ENCODE data around the gene HS3ST5.

The HS3ST5 gene

DNA sequence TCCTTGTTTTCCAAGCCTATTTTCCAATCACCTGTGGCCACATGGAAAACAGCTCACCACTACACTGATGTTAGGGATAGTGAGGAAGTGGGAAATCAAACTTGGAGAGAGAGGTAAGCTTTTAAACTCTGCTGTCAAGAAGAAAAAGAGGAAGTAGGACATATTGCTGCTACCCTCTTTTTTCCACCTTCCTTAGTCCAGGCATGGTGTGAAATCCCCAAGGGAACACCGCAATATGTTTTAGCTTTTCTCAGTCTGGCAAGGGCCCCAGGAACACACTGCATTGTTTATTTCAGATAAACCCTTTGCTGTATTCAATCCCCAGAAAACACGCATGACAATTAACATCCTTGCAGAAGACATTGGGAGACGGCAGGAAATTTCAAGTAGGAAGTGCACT lies 61.3 kb downstream of the HS3ST5 start:
- H3F3A ChIP-seq (ENCODE audit: insufficient read depth, low read length) = no peaks in the 10 kb centered on the region
- DNase-seq = no peak
- H3K9ac ChIP-seq (ENCODE audit: low read length) = no peak overlapping the region
- no peak overlapping the region for H3K4me3 ChIP-seq (ENCODE audit: low read length)
- no peaks in the 10 kb centered on the region for H3K9me3 ChIP-seq (replicated peaks; ENCODE audit: insufficient read depth, low read length)
- no peaks in the 10 kb centered on the region for H3K4me1 ChIP-seq (ENCODE audit: low read length)
- no peaks in the 10 kb centered on the region for H3K27me3 ChIP-seq (replicated peaks; ENCODE audit: insufficient read depth, low read length)
- no peak overlapping the region for H3K4me2 ChIP-seq (ENCODE audit: low read depth, low read length)
- no peaks in the 10 kb centered on the region for H3K79me2 ChIP-seq (ENCODE audit: low read length)
- no peaks in the 10 kb centered on the region for H3K9me2 ChIP-seq (replicated peaks; ENCODE audit: insufficient read depth, low read length)
- H3K36me3 ChIP-seq (replicated peaks; ENCODE audit: insufficient read depth, low read length) = no peaks in the 10 kb centered on the region
- H3K27ac ChIP-seq (ENCODE audit: low read length) = no peak overlapping the region
- no peak overlapping the region for H2AFZ ChIP-seq (ENCODE audit: low read length)
- no peak for TF ChIP-seq EZH2 (optimal IDR thresholded peaks at IDR 0.05; ENCODE audit: low read depth, low read length)
- TF ChIP-seq, protein P1, sequence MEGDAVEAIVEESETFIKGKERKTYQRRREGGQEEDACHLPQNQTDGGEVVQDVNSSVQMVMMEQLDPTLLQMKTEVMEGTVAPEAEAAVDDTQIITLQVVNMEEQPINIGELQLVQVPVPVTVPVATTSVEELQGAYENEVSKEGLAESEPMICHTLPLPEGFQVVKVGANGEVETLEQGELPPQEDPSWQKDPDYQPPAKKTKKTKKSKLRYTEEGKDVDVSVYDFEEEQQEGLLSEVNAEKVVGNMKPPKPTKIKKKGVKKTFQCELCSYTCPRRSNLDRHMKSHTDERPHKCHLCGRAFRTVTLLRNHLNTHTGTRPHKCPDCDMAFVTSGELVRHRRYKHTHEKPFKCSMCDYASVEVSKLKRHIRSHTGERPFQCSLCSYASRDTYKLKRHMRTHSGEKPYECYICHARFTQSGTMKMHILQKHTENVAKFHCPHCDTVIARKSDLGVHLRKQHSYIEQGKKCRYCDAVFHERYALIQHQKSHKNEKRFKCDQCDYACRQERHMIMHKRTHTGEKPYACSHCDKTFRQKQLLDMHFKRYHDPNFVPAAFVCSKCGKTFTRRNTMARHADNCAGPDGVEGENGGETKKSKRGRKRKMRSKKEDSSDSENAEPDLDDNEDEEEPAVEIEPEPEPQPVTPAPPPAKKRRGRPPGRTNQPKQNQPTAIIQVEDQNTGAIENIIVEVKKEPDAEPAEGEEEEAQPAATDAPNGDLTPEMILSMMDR (IDR thresholded peaks at IDR 0.05; ENCODE audit: low read length) = no peak
- no peak for TF ChIP-seq EZH2phosphoT487 (IDR thresholded peaks at IDR 0.05; ENCODE audit: low read length)
- H4K20me1 ChIP-seq (ENCODE audit: insufficient read depth, low read length) = no peaks in the 10 kb centered on the region

DNA sequence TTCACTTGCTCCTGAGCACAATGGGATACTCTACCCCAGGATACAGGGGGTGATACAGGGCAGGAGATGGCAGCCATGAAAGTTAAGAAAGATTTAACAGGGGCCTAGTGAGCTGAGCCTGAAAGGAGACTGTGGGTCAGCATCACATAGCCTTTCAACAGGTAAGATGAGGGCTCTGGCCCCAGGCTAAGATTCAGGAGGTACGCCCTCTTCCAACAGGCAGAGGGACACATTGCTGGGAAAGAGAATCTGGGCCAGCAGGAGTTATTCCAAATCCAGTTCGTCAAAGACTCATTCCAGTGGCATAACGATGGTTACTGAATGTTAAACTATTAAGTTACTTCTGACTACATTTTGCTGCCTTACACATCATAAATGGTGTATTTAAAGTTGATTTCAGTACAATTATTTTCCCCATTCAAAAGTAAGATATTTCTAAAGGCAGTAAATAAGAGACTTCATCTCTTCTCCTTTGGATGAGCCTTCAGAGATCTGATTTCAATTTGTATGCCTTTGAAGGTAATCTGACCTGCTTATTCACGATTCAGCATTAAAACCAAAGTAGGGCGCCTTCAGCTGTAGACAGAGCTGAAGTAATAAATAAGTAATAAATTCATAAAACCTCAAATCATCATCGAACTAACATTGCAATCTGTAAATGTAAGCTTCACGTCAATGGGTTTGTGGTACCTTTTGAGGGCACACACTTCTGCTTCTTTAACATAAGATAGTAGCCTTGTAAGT lies 62.4 kb downstream of the HS3ST5 start:
- H3K4me3 ChIP-seq (ENCODE audit: low read length) = no peak overlapping the region
- TF ChIP-seq, protein P1 (IDR thresholded peaks at IDR 0.05; ENCODE audit: low read length) = no peak
- no peak for TF ChIP-seq EZH2phosphoT487 (IDR thresholded peaks at IDR 0.05; ENCODE audit: low read length)
- TF ChIP-seq EZH2 (optimal IDR thresholded peaks at IDR 0.05; ENCODE audit: low read depth, low read length) = no peak
- no peak overlapping the region for H3K27ac ChIP-seq (ENCODE audit: low read length)
- no peaks in the 10 kb centered on the region for H3K79me2 ChIP-seq (ENCODE audit: low read length)
- no peak overlapping the region for H2AFZ ChIP-seq (ENCODE audit: low read length)
- H3K9ac ChIP-seq (ENCODE audit: low read length) = no peak overlapping the region
- no peaks in the 10 kb centered on the region for H3F3A ChIP-seq (ENCODE audit: insufficient read depth, low read length)
- H4K20me1 ChIP-seq (ENCODE audit: insufficient read depth, low read length) = no peaks in the 10 kb centered on the region
- no peaks in the 10 kb centered on the region for H3K4me1 ChIP-seq (ENCODE audit: low read length)
- H3K9me3 ChIP-seq (replicated peaks; ENCODE audit: insufficient read depth, low read length) = no peaks in the 10 kb centered on the region
- no peak overlapping the region for H3K4me2 ChIP-seq (ENCODE audit: low read depth, low read length)
- no peaks in the 10 kb centered on the region for H3K27me3 ChIP-seq (replicated peaks; ENCODE audit: insufficient read depth, low read length)
- no peak for DNase-seq
- no peaks in the 10 kb centered on the region for H3K36me3 ChIP-seq (replicated peaks; ENCODE audit: insufficient read depth, low read length)
- H3K9me2 ChIP-seq (replicated peaks; ENCODE audit: insufficient read depth, low read length) = no peaks in the 10 kb centered on the region

DNA sequence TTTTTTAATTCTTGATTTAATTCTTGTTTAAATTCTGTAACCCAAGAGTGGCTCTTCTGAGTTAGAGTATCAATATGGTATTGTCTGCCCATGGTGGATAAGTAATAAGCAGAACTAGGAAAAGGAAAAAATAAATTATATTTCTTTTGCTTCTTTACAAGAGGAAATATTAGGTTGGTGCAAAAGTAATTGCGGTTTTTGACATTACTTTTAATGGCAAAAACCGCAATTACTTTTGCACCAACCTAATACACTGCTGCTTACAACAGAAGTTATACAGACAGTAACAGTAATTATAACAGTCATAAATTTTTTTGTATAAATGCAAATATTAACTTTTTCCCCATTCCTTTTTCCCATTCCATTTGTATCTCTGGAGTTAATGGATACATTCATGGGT lies 65.6 kb downstream of the HS3ST5 start:
- H2AFZ ChIP-seq (ENCODE audit: low read length) = no peak overlapping the region
- no peaks in the 10 kb centered on the region for H3K9me2 ChIP-seq (replicated peaks; ENCODE audit: insufficient read depth, low read length)
- H4K20me1 ChIP-seq (ENCODE audit: insufficient read depth, low read length) = no peaks in the 10 kb centered on the region
- no peaks in the 10 kb centered on the region for H3F3A ChIP-seq (ENCODE audit: insufficient read depth, low read length)
- no peaks in the 10 kb centered on the region for H3K36me3 ChIP-seq (replicated peaks; ENCODE audit: insufficient read depth, low read length)
- H3K4me1 ChIP-seq (ENCODE audit: low read length) = no peaks in the 10 kb centered on the region
- H3K9me3 ChIP-seq (replicated peaks; ENCODE audit: insufficient read depth, low read length) = no peaks in the 10 kb centered on the region
- no peak overlapping the region for H3K4me3 ChIP-seq (ENCODE audit: low read length)
- H3K27me3 ChIP-seq (replicated peaks; ENCODE audit: insufficient read depth, low read length) = no peaks in the 10 kb centered on the region
- H3K4me2 ChIP-seq (ENCODE audit: low read depth, low read length) = no peak overlapping the region
- H3K27ac ChIP-seq (ENCODE audit: low read length) = no peak overlapping the region
- H3K9ac ChIP-seq (ENCODE audit: low read length) = no peak overlapping the region
- H3K79me2 ChIP-seq (ENCODE audit: low read length) = no peaks in the 10 kb centered on the region
- DNase-seq = no peak
- no peak for TF ChIP-seq EZH2 (optimal IDR thresholded peaks at IDR 0.05; ENCODE audit: low read depth, low read length)
- TF ChIP-seq EZH2phosphoT487 (IDR thresholded peaks at IDR 0.05; ENCODE audit: low read length) = no peak
- TF ChIP-seq, protein P1 (IDR thresholded peaks at IDR 0.05; ENCODE audit: low read length) = no peak

All from MM.1S (cell line).